ENCODE measurements around the gene COL20A1. TPM values are rescaled to one million over a fixed set of nuclear protein-coding genes. Genes with fewer than 3 reads are reported as not detected.

Gene COL20A1
- total and polyA plus RNA-seq, 2 of the 13 experiments (the other 11 are each of a cell fraction or from before 2014, with no cell fraction given) = not detected

DNA sequence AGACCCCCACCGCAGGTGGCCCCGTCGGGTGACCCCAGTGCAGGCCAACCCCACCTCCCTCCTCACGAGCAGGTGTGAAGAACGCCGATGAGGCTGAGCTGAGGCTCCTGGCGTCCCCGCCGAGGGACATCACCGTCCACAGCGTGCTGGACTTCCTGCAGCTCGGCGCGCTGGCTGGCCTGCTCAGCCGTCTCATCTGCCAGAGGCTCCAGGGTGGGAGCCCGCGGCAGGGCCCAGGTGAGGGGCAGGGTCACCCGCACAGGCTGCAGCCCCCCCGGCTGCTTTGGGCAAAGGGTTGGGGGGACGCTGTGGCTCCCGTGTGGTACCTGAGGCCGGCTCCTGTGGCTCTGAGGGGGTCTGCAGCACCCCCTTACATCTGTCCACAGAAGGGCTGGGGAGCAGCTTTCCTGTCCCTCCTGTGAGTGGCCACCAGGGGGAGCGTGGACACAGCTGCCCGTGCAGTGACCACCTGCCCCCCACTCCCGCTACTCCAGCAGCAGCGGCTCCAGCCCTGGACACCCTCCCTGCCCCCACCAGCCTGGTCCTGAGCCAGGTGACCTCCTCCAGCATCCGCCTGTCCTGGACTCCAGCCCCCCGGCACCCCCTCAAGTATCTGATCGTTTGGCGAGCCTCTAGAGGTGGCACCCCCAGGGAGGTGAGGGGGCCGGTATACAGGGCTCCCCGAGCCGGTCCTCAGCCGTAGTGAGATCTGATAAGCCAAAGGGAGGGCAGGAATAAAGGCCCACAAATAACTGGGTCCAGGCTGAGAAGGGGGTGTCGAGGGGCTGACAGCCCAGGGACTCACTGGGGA lies 16.5 kb downstream of the COL20A1 start (continued):
- peak; percentile 49; the same call in 1 of the 2 replicates for TF ChIP-seq RFXAP (CRISPR knock-in tag; IDR thresholded peaks at IDR 0.05; ENCODE audit: borderline replicate concordance)
- 0 out of 2 replicates have a peak, but pooled peaks have one; percentile 67 for TF ChIP-seq BORCS8-MEF2B (CRISPR knock-in tag; IDR thresholded peaks at IDR 0.05)
- TF ChIP-seq, protein P1, sequence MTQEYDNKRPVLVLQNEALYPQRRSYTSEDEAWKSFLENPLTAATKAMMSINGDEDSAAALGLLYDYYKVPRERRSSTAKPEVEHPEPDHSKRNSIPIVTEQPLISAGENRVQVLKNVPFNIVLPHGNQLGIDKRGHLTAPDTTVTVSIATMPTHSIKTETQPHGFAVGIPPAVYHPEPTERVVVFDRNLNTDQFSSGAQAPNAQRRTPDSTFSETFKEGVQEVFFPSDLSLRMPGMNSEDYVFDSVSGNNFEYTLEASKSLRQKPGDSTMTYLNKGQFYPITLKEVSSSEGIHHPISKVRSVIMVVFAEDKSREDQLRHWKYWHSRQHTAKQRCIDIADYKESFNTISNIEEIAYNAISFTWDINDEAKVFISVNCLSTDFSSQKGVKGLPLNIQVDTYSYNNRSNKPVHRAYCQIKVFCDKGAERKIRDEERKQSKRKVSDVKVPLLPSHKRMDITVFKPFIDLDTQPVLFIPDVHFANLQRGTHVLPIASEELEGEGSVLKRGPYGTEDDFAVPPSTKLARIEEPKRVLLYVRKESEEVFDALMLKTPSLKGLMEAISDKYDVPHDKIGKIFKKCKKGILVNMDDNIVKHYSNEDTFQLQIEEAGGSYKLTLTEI (CRISPR knock-in tag; conservative IDR thresholded peaks at IDR 0.05) = no peak
- TF ChIP-seq, protein P2, sequence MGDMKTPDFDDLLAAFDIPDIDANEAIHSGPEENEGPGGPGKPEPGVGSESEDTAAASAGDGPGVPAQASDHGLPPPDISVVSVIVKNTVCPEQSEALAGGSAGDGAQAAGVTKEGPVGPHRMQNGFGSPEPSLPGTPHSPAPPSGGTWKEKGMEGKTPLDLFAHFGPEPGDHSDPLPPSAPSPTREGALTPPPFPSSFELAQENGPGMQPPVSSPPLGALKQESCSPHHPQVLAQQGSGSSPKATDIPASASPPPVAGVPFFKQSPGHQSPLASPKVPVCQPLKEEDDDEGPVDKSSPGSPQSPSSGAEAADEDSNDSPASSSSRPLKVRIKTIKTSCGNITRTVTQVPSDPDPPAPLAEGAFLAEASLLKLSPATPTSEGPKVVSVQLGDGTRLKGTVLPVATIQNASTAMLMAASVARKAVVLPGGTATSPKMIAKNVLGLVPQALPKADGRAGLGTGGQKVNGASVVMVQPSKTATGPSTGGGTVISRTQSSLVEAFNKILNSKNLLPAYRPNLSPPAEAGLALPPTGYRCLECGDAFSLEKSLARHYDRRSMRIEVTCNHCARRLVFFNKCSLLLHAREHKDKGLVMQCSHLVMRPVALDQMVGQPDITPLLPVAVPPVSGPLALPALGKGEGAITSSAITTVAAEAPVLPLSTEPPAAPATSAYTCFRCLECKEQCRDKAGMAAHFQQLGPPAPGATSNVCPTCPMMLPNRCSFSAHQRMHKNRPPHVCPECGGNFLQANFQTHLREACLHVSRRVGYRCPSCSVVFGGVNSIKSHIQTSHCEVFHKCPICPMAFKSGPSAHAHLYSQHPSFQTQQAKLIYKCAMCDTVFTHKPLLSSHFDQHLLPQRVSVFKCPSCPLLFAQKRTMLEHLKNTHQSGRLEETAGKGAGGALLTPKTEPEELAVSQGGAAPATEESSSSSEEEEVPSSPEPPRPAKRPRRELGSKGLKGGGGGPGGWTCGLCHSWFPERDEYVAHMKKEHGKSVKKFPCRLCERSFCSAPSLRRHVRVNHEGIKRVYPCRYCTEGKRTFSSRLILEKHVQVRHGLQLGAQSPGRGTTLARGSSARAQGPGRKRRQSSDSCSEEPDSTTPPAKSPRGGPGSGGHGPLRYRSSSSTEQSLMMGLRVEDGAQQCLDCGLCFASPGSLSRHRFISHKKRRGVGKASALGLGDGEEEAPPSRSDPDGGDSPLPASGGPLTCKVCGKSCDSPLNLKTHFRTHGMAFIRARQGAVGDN (CRISPR knock-in tag; IDR thresholded peaks at IDR 0.05) = peak; percentile 49; the same call in 1 of the 2 replicates
- peak; percentile 9; the same call in 1 of the 2 replicates for TF ChIP-seq ZNF777 (CRISPR knock-in tag; IDR thresholded peaks at IDR 0.05)
- no peak for TF ChIP-seq PCBP2 (optimal IDR thresholded peaks at IDR 0.05; ENCODE audit: low read depth, low read length, poor library complexity, severe bottlenecking)
- TF ChIP-seq IKZF4 (CRISPR knock-in tag; IDR thresholded peaks at IDR 0.05; ENCODE audit: borderline replicate concordance, low read depth, not compliant biosample characterization) = no peak
- TF ChIP-seq ZNF33A (CRISPR knock-in tag; IDR thresholded peaks at IDR 0.05; ENCODE audit: borderline replicate concordance) = no peak
- TF ChIP-seq ARID2 (CRISPR knock-in tag; IDR thresholded peaks at IDR 0.05; ENCODE audit: borderline replicate concordance) = no peak
- TF ChIP-seq ZNF768 (CRISPR knock-in tag; IDR thresholded peaks at IDR 0.05) = 0 out of 2 replicates have a peak, but pooled peaks have one; percentile 33
- TF ChIP-seq, protein P3, sequence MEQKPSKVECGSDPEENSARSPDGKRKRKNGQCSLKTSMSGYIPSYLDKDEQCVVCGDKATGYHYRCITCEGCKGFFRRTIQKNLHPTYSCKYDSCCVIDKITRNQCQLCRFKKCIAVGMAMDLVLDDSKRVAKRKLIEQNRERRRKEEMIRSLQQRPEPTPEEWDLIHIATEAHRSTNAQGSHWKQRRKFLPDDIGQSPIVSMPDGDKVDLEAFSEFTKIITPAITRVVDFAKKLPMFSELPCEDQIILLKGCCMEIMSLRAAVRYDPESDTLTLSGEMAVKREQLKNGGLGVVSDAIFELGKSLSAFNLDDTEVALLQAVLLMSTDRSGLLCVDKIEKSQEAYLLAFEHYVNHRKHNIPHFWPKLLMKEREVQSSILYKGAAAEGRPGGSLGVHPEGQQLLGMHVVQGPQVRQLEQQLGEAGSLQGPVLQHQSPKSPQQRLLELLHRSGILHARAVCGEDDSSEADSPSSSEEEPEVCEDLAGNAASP (CRISPR knock-in tag; IDR thresholded peaks at IDR 0.05; ENCODE audit: borderline replicate concordance) = no peak
- TF ChIP-seq, protein P4, sequence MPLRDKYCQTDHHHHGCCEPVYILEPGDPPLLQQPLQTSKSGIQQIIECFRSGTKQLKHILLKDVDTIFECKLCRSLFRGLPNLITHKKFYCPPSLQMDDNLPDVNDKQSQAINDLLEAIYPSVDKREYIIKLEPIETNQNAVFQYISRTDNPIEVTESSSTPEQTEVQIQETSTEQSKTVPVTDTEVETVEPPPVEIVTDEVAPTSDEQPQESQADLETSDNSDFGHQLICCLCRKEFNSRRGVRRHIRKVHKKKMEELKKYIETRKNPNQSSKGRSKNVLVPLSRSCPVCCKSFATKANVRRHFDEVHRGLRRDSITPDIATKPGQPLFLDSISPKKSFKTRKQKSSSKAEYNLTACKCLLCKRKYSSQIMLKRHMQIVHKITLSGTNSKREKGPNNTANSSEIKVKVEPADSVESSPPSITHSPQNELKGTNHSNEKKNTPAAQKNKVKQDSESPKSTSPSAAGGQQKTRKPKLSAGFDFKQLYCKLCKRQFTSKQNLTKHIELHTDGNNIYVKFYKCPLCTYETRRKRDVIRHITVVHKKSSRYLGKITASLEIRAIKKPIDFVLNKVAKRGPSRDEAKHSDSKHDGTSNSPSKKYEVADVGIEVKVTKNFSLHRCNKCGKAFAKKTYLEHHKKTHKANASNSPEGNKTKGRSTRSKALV (CRISPR knock-in tag; IDR thresholded peaks at IDR 0.05) = 0 out of 2 replicates have a peak, but pooled peaks have one; percentile 22
- TF ChIP-seq RAD21 (CRISPR knock-in tag; IDR thresholded peaks at IDR 0.05) = peak; percentile 94
- TF ChIP-seq GABPB1 (CRISPR knock-in tag; IDR thresholded peaks at IDR 0.05) = peak; percentile 42; the same call in 1 of the 2 replicates
- TF ChIP-seq, protein P5, sequence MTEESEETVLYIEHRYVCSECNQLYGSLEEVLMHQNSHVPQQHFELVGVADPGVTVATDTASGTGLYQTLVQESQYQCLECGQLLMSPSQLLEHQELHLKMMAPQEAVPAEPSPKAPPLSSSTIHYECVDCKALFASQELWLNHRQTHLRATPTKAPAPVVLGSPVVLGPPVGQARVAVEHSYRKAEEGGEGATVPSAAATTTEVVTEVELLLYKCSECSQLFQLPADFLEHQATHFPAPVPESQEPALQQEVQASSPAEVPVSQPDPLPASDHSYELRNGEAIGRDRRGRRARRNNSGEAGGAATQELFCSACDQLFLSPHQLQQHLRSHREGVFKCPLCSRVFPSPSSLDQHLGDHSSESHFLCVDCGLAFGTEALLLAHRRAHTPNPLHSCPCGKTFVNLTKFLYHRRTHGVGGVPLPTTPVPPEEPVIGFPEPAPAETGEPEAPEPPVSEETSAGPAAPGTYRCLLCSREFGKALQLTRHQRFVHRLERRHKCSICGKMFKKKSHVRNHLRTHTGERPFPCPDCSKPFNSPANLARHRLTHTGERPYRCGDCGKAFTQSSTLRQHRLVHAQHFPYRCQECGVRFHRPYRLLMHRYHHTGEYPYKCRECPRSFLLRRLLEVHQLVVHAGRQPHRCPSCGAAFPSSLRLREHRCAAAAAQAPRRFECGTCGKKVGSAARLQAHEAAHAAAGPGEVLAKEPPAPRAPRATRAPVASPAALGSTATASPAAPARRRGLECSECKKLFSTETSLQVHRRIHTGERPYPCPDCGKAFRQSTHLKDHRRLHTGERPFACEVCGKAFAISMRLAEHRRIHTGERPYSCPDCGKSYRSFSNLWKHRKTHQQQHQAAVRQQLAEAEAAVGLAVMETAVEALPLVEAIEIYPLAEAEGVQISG (CRISPR knock-in tag; IDR thresholded peaks at IDR 0.05) = 0 out of 2 replicates have a peak, but pooled peaks have one; percentile 26
